Kidney epithelial cell (primary cell): ENCODE measurements around the gene AMD1. TPM values are rescaled to one million over a fixed set of nuclear protein-coding genes. Genes with fewer than 3 reads are reported as not detected.

Experiments
- DNase-seq: peaks from one replicate; pipeline ENCODE4 v3.0.0-alpha.2; 2010; ENCODE audit warnings: low read depth
- H3K27me3 ChIP-seq: 2 replicates; pipeline ENCODE4 v1.6.0; 2011; ENCODE audit warnings: low read length; ENCODE audit not compliant: control insufficient read depth, insufficient read depth
- H3K36me3 ChIP-seq: 2 replicates; pipeline ENCODE4 v1.5.1; 2011; ENCODE audit warnings: low read length; ENCODE audit not compliant: control insufficient read depth, insufficient read depth
- H3K4me3 ChIP-seq: 2 replicates; pipeline ENCODE4 v1.5.1; 2011; ENCODE audit warnings: low read depth, mild to moderate bottlenecking, control low read depth, low read length
- total RNA-seq: library from RNA; depleted of rRNA; stranded (reverse); fragments of >200 nt; gene quantifications from 2 replicates; pipeline ENCODE4 v1.2.3, GENCODE V29; 2015
- TF ChIP-seq, protein P1 (sequence below): IDR thresholded peaks from 2 replicates; pipeline ENCODE4 v1.5.1; 2011; ENCODE audit warnings: mild to moderate bottlenecking, moderate library complexity, low read length, control low read depth, inconsistent platforms; ENCODE audit not compliant: insufficient read depth, poor library complexity, severe bottlenecking

Gene AMD1
- total RNA-seq, 1 donor from 2014 or later = 93.6 TPM

DNA sequence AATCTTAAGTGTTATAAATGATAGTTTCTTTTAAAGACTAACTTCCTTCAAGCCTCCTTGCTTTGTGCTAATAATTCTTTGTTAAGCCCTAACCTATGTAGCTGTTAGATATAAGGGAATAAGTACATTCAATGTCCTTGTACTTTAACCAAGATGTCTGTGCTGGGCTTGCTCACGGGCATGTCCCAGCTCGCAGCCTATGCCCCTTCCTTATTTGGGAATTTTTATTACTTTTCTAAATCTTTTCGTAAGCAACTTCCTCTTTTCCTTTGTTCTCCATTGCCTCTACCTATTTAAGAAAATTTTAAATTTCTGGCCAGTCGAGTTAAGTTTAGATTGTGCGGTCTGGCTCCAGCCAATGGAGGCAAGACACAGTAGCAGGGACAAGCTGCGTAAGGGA lies 33.3 kb upstream of the AMD1 start:
- Histone ChIP-seq H3K36me3 (no peaks in the 10 kb centered on the region), H3K4me3 (no peak overlapping the region), H3K27me3 (no peaks in the 10 kb centered on the region)
- TF ChIP-seq, protein P1, sequence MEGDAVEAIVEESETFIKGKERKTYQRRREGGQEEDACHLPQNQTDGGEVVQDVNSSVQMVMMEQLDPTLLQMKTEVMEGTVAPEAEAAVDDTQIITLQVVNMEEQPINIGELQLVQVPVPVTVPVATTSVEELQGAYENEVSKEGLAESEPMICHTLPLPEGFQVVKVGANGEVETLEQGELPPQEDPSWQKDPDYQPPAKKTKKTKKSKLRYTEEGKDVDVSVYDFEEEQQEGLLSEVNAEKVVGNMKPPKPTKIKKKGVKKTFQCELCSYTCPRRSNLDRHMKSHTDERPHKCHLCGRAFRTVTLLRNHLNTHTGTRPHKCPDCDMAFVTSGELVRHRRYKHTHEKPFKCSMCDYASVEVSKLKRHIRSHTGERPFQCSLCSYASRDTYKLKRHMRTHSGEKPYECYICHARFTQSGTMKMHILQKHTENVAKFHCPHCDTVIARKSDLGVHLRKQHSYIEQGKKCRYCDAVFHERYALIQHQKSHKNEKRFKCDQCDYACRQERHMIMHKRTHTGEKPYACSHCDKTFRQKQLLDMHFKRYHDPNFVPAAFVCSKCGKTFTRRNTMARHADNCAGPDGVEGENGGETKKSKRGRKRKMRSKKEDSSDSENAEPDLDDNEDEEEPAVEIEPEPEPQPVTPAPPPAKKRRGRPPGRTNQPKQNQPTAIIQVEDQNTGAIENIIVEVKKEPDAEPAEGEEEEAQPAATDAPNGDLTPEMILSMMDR = no peak
- DNase-seq = no peak

DNA sequence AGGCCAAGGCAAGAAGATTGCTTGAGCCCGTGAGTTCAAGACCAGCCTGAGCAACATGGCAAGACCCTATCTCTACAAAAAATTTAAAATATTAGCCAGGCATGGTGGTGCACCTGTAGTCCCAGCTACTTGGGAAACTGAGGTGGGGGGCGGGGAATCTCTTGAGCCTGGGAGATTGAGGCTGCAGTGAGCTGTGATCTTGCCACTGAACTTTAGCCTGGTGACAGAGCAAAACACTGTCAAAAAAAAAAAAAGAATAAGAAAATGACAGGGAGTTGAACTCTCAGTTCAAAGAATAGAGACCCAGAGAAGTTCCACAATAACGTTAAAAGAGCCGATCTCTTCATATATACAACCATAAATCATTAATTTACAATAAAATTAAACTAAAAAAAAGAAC lies 24.8 kb upstream of the AMD1 start:
- H3K36me3 ChIP-seq = no peaks in the 10 kb centered on the region
- no peaks in the 10 kb centered on the region for H3K27me3 ChIP-seq
- no peak overlapping the region for H3K4me3 ChIP-seq
- TF ChIP-seq, protein P1 = no peak
- DNase-seq = no peak

DNA sequence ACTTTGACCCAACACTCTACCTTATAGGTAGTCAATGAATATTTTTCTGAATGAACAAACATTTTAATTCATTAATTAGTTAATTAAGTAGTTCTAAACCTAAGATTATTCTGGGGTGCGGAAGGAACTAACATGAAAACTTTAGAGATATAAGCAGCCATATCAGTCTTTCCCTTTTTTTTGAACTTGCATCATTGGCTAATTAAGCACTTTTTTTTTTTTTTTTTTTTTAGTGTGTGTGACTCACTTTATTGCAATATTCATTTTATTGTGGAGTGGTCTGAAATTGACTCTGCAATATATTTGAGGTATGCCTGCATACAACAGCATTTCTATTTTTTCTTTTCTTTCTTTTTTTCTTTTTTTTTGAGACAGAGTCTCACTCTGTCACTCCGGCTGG lies 21.8 kb upstream of the AMD1 start:
- no peaks in the 10 kb centered on the region for H3K36me3 ChIP-seq
- TF ChIP-seq, protein P1 = no peak
- DNase-seq = no peak
- H3K4me3 ChIP-seq = no peak overlapping the region
- H3K27me3 ChIP-seq = no peaks in the 10 kb centered on the region

DNA sequence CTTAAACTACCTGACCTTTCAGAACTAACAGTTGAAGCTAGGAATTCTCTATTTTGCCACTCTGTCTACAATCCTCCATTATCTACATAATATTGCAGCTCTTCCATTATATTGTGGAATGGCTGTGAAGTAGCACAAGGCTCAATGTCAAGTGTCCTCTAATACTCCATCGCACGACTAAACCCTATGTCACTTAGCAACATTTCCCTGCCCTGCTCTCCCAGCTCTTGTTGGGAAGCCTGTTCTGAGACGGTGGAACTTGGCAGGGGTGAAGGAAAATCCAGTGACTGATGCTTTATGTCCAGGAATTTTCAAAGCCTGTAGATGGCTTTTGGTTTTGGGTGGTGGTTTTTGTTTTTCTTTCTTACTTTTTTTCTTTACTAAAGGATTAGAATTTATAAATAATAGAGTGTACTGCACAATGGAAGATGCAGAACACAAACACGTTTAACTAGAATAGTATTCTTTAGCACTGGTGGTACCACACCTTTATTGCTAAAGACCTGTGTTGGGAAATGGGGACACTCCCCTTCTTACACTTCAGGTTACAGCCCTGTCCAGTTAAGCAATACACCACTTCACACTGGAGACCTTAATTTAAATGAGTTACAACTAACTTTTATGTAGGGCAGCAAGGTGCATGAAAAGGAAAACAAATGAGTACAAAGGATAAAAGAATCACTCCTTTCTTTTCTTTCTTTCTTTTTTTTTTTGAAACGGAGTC lies 20.7 kb upstream of the AMD1 start:
- no peaks in the 10 kb centered on the region for H3K36me3 ChIP-seq
- no peak for DNase-seq
- no peaks in the 10 kb centered on the region for H3K27me3 ChIP-seq
- H3K4me3 ChIP-seq = no peak overlapping the region
- TF ChIP-seq, protein P1 = no peak

DNA sequence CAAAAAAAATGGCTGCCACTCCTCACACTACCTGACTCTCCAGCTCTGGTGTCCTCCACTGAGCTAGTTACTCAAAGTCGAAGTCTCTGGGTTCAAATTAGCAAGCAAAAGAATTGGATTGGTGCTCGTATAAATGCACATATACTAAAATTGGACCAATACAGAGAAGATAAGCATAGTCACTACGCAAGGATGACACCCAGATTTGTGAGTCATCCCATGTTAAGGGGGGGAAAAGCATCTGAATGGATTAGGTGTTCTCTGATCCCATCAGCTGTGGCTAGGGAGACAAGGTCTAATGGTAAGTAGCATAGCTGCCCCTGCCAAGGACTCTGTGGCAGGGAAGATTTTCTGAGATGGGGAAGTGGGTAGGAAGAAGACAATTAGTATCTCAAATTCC lies 18.3 kb upstream of the AMD1 start:
- no peak for DNase-seq
- Histone ChIP-seq H3K4me3 (no peak overlapping the region), H3K27me3 (no peaks in the 10 kb centered on the region), H3K36me3 (no peaks in the 10 kb centered on the region)
- TF ChIP-seq, protein P1 = no peak

DNA sequence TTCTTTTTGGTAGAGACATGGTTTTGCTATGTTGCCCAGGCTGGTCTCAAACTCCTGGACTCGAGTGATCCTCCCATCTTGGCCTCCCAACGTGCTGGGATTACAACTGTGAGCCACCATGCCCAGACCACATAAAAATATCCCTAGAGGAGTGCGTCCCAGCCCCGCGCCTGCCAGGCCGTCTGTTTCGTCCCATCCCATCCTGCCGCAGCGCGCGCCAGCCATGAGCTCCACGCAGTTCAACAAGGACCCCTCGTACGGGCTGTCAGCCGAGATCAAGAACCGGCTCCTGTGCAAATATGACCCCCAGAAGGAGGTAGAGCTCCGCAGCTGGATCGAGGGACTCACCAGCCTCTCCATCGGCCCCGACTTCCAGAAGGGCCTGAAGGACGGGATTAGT lies 16.6 kb upstream of the AMD1 start:
- TF ChIP-seq, protein P1 = no peak
- H3K36me3 ChIP-seq = no peaks in the 10 kb centered on the region
- DNase-seq = no peak

More for the DNA sequence above, 16.6 kb upstream of the AMD1 start:
- Histone ChIP-seq H3K4me3 (no peak overlapping the region), H3K27me3 (no peaks in the 10 kb centered on the region)
